K562 (cell line): ENCODE results near the gene HEMGN. TPM values are rescaled to one million over a fixed set of nuclear protein-coding genes. Genes with fewer than 3 reads are reported as not detected.
A peak's percentile ranks its signal among the peaks of the same experiment; 100 is the strongest.

Source experiments
- CCAR2 ChIP-seq: fragments of 200-400 bp; formaldehyde crosslinking; IDR thresholded peaks from 2 replicates; pipeline ENCODE4 v1.6.1; 2017; ENCODE audit warnings: mild to moderate bottlenecking, low read depth, low read length
- CGGBP1 ChIP-seq: fragments of 250-450 bp; sonication (Bioruptor Pico); IDR thresholded peaks from 2 replicates; pipeline ENCODE4 v1.9.0; 2021; ENCODE audit warnings: mild to moderate bottlenecking
- FOXP4 ChIP-seq: sonication (generic); formaldehyde crosslinking; IDR thresholded peaks from 2 replicates; pipeline ENCODE4 v1.8.0; 2022; ENCODE audit warnings: mild to moderate bottlenecking, missing genetic modification reagents, borderline replicate concordance
- GMEB1 ChIP-seq: fragments of 250-450 bp; sonication (Bioruptor Pico); IDR thresholded peaks from 2 replicates; pipeline ENCODE4 v1.4.0; 2020; ENCODE audit warnings: mild to moderate bottlenecking
- GTF2B ChIP-seq: IDR thresholded peaks from 2 replicates; pipeline ENCODE4 v1.6.1; 2011; ENCODE audit not compliant: insufficient read length; ENCODE audit errors: extremely low read depth
- HDAC3 ChIP-seq: fragments of 450-650 bp; IDR thresholded peaks from 2 replicates; pipeline ENCODE4 v1.6.1; 2018; ENCODE audit warnings: borderline replicate concordance, mild to moderate bottlenecking, moderate library complexity; ENCODE audit not compliant: partially characterized antibody
- ID3 ChIP-seq, 2 experiments: fragments of 250-450 bp in 1 of 2; fragments of 450-650 bp in 1 of 2; sonication (Bioruptor Pico) in 1 of 2; IDR thresholded peaks; 2 replicates each; pipeline versions ENCODE4 v1.6.1 to v1.8.0; 2016 to 2021; ENCODE audit warnings: mild to moderate bottlenecking in 2 of 2, moderate library complexity in 2 of 2, missing compliant biosample characterization in 1 of 2, missing genetic modification characterization in 1 of 2
- IRF2 ChIP-seq: sonication (generic); formaldehyde crosslinking; IDR thresholded peaks from 2 replicates; pipeline ENCODE4 v1.8.1; 2022; ENCODE audit warnings: mild to moderate bottlenecking, missing genetic modification reagents
- NONO ChIP-seq, 2 experiments: fragments of 200-400 bp in 1 of 2; fragments of 450-650 bp in 1 of 2; formaldehyde crosslinking in 1 of 2; IDR thresholded peaks; 2 replicates each; pipeline ENCODE4 v1.6.1; 2017; ENCODE audit warnings: low read depth in 2 of 2, mild to moderate bottlenecking in 2 of 2, moderate library complexity in 2 of 2, low read length in 1 of 2
- NR2F6 ChIP-seq: fragments of 450-650 bp; formaldehyde crosslinking; IDR thresholded peaks from 2 replicates; pipeline ENCODE4 v1.4.0; 2020; ENCODE audit warnings: mild to moderate bottlenecking
- POU5F1 ChIP-seq: fragments of 150-350 bp; IDR thresholded peaks from 2 replicates; pipeline ENCODE4 v1.6.1; 2014; ENCODE audit warnings: borderline replicate concordance, low read length, low read depth, mild to moderate bottlenecking; ENCODE audit not compliant: partially characterized antibody
- PURB ChIP-seq: sonication (generic); formaldehyde crosslinking; IDR thresholded peaks from 2 replicates; pipeline ENCODE4 v1.9.0; 2021; ENCODE audit warnings: low read depth, mild to moderate bottlenecking, missing genetic modification reagents
- SMARCA5 ChIP-seq: fragments of 450-650 bp; IDR thresholded peaks from 2 replicates; pipeline ENCODE4 v1.6.1; 2016
- TFAM ChIP-seq: fragments of 250-450 bp; sonication (Bioruptor Pico); conservative IDR thresholded peaks from 2 replicates; pipeline ENCODE4 v1.5.0; 2021; ENCODE audit warnings: mild to moderate bottlenecking, moderate library complexity
- ZNF121 ChIP-seq: sonication (generic); formaldehyde crosslinking; conservative IDR thresholded peaks from 2 replicates; pipeline ENCODE4 v1.8.0; 2022; ENCODE audit warnings: missing genetic modification reagents
- polyA plus RNA-seq, 8 experiments: library from polyadenylated mRNA; depleted of rRNA in 4 of 8; stranded (reverse) in 5 of 8; unstranded in 3 of 8; fragments of >200 nt; fragmentation: Nextera tagmentation in 2 of 8; fragmentation: Illumina TruSeq in 1 of 8; extraction: Ambion mirVana in 2 of 8; extraction: Trizol in 1 of 8; gene quantifications; 2 replicates each; pipeline versions ENCODE4 v1.2.1 to v1.2.3, GENCODE V29; 2011 to 2014; ENCODE audit warnings: inconsistent platforms in 1 of 8, missing spikeins in 1 of 8
- total RNA-seq, 7 experiments: library from RNA; depleted of rRNA in 6 of 7; stranded (reverse); fragments of >200 nt in 6 of 7; fragmentation: Illumina TruSeq in 2 of 7; extraction: Trizol in 2 of 7; gene quantifications; 2 replicates each; pipeline versions ENCODE4 v1.2.1 to v1.2.3, GENCODE V29; 2011 to 2021; ENCODE audit warnings: low replicate concordance in 1 of 7

The HEMGN gene
- total and polyA plus RNA-seq, 9 of the 15 experiments (the other 6 are each of a cell fraction or from before 2014, with no cell fraction given) = 56.3 to 258 (median 137) TPM

GRCh38 chr9:97980918-97981845, 43.2 kb upstream of the HEMGN start (continued):
- no peak for TF ChIP-seq HDAC3
- TF ChIP-seq IRF2 (CRISPR knock-in tag) = no peak
- 0 out of 2 replicates have a peak, but pooled peaks have one; percentile 28 for TF ChIP-seq FOXP4
- TF ChIP-seq ID3 (CRISPR knock-in tag; IDR thresholded peaks at IDR 0.05) = no peak
- no peak for TF ChIP-seq ID3 (tag; IDR thresholded peaks at IDR 0.05)
- no peak for TF ChIP-seq NONO (IDR thresholded peaks at IDR 0.05; ENCODE audit: low read depth in 2 of 2, low read length in 1 of 2)
- TF ChIP-seq CCAR2 = no peak
- no peak for TF ChIP-seq NR2F6
- TF ChIP-seq PURB (CRISPR knock-in tag) = no peak
- TF ChIP-seq TFAM (CRISPR knock-in tag) = no peak
- TF ChIP-seq POU5F1 = no peak
- TF ChIP-seq SMARCA5 = no peak
- TF ChIP-seq GMEB1 (CRISPR knock-in tag) = no peak
- TF ChIP-seq ZNF121 = no peak
- no peak for TF ChIP-seq GTF2B
- TF ChIP-seq CGGBP1 = no peak
